Ovary (tissue), 3 donors: Measurements from ENCODE around the gene GPATCH2.

Experiments used
- EP300 ChIP-seq: sonication (generic); formaldehyde crosslinking; IDR thresholded peaks from one replicate; pipeline ENCODE4 v1.6.1; 2017; ENCODE audit warnings: antibody characterized with exemption
- POLR2A ChIP-seq: fragments of 450-650 bp; IDR thresholded peaks from one replicate; pipeline ENCODE4 v1.6.1; 2017; ENCODE audit warnings: antibody characterized with exemption, mild to moderate bottlenecking, moderate library complexity
- TF ChIP-seq, protein P1 (sequence below), 3 donors: fragments of 450-650 bp in 2 of 3; fragments of 200-600 bp in 1 of 3; IDR thresholded peaks; one replicate each; pipeline versions ENCODE4 v1.5.1 to v1.8.0; 2016 to 2022; ENCODE audit warnings: antibody characterized with exemption in 3 of 3, mild to moderate bottlenecking in 1 of 3
- donor health status: DM: no; HTN: no; CAD: no.

DNA sequence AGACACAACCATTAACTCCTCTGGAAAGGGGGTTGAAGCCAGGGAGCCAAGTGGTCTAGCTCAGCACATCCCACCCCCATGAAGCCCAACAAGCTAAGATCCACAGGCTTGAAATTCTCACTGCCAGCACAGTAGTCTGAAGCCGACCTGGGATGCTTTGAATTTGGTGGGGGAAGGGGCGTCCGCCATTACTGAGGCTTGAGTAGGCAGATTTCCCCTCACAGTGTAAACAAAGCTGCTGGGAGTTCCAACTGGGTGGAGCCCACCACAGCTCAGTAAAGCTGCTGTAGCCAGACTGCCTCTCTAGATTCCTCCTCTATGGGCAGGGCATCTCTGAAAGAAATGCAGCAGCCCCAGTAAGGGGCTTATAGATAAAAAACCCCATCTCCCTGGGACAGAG, 193.5 kb downstream of the GPATCH2 start:
- TF ChIP-seq, protein P1, sequence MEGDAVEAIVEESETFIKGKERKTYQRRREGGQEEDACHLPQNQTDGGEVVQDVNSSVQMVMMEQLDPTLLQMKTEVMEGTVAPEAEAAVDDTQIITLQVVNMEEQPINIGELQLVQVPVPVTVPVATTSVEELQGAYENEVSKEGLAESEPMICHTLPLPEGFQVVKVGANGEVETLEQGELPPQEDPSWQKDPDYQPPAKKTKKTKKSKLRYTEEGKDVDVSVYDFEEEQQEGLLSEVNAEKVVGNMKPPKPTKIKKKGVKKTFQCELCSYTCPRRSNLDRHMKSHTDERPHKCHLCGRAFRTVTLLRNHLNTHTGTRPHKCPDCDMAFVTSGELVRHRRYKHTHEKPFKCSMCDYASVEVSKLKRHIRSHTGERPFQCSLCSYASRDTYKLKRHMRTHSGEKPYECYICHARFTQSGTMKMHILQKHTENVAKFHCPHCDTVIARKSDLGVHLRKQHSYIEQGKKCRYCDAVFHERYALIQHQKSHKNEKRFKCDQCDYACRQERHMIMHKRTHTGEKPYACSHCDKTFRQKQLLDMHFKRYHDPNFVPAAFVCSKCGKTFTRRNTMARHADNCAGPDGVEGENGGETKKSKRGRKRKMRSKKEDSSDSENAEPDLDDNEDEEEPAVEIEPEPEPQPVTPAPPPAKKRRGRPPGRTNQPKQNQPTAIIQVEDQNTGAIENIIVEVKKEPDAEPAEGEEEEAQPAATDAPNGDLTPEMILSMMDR (IDR thresholded peaks at IDR 0.05) = no peak
- TF ChIP-seq EP300 (no peak), POLR2A (no peak)
